Cerebellar nuclear complex (tissue), 1 donor: Measurements from ENCODE around the gene STAM2.
"Not testable (repeated sequence)": the region's sequence is repeated elsewhere in the genome, so short reads cannot be mapped to it uniquely, and the experiment has no call there.

ENCODE experiments used
- DNase-seq, 2 experiments: peaks; one replicate each; lab custom pipeline; 2025; lab: John Stamatoyannopoulos, UW

The STAM2 gene

GRCh38 chr2:152172201-152172785, 3.3 kb downstream of the STAM2 start:
- not testable (repeated sequence) for DNase-seq

DNA sequence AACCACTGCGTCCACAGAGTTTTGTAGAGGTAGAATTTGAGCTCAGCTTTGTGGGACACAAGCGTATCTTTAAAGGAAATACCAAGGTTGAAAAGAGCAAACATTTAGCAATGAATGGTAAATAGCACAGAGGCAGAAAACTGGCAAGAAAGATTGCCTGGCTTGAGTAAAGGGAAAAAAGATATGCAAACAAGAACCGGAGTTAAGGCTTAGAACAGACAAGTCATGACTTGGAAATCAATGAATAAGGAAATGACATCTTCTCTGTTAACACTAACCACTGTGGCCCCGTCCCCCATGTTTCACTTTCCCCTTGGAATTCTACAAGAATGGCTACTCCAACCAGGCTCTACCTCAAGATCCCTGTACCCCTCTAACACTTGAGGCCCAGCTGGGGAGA, 3.8 kb downstream of the STAM2 start:
- no peak for DNase-seq

- not testable (repeated sequence) for DNase-seq
Measured at GRCh38 chr2:152169158-152169557, 6.4 kb downstream of the STAM2 start.

DNA sequence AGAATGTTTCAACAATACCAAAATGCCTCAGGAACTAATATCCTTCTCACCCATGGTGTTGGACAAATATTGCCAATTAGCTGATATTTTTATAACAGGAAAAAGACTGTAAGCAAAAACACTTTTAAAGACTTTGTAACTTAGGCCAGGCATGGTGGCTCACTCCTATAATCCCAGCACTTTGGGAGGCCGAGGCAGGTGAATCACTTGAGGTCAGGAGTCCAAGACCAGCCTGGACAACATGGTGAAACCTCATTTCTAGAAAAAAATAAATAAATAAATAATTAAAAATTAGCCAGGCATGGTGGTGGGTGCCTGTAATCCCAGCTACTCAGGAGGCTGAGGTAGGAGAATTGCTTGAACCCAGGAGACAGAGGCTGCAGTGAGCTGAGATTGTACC, 8.1 kb downstream of the STAM2 start:
- DNase-seq, result not testable (repeated sequence)

DNA sequence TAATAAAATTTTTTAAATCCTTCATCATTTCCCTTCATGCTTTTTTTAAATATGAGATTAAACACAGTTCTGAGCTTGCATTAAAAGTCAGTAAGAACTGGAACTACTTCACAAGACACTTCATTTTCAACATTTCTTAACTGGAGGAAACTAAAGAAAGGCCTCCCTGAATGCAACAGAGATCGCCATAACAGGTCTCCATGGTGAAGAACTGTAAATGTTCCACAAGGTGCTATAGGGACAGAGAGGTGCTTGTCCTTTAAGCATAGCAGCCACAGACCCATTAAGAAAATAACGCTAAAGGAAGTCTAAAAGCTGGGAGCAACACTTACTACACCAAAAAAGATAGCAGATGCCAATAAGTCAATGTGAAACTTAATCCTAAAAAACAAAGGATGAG, 8.5 kb downstream of the STAM2 start:
- DNase-seq, result no peak

GRCh38 chr2:152166633-152167032, 8.9 kb downstream of the STAM2 start:
- no peak for DNase-seq

DNA sequence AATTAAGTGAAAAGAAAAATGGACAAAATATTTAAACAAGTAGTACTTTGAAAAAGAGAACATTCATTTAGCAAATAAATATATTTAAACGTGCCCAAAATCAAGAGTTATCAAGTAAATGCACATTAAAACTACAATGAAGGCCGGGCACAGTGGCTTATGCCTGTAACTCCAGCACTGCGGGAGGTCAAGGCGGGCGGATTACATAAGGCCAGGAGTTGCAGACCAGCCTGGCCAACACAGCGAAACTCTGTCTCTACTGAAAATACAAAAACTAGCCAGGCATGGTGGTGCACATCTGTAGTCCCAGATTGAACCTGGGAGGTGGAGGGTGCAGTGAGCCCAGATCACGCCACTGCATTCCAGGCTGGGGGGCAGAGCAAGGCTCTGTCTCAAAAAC, 9.8 kb downstream of the STAM2 start:
- DNase-seq, result no peak

DNA sequence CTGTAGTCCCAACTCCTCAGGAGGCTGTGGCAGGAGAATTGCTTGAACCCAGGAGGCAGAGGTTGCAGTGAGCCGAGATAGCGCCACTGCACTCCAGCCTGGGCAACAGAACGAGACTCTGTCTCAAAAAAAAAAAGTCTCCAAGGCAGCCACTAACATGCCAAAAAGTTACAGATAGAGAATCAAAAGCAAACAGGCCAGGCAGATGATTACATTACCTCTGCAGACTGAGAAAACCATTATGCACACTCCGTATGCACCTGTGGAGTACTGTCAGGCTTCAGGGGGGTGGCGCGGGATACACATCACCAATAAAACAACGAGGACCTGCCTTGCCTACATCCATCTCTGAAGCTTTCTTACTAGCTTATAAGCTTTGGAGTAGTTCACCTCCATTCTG, 10.3 kb downstream of the STAM2 start:
- no peak for DNase-seq

DNA sequence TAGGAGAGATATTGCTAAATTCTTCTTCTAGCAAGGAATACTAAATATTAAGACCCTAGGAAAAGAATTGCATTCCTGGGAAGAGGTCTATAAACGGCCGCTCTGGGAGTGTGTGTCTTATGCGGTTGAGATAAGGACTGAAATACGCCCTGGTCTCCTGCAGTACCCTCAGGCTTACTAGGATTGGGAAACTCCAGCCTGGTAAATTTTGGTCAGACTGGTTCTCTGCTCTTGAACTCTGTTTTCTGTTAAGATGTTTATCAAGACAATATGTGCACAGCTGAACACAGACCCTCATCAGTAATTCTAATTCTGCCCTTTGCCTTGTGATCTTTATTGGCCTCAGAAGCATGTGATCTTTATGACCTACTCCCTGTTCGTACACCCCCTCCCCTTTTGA, 11.9 kb downstream of the STAM2 start:
- DNase-seq, result not testable (repeated sequence)

- no peak for DNase-seq
Measured at GRCh38 chr2:152162141-152162540, 13.4 kb downstream of the STAM2 start.

DNA sequence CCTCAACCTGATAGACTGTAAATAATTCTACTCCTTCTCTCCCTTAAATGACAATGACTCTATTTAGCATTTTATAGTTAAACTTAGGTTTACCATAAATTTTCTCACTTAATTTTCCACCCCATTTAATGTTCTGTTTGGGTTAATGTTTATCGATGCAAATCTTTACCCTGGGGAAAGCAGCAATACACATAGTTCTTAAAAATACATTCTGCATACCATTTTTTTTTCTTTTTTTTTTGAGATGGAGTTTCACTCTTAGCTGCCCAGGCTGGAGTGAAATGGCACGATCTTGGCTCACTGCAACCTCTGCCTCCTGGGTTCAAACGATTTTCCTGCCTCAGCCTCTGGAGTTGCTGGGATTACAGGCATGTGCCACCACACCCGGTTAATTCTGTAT, 14.0 kb downstream of the STAM2 start:
- no peak for DNase-seq

DNA sequence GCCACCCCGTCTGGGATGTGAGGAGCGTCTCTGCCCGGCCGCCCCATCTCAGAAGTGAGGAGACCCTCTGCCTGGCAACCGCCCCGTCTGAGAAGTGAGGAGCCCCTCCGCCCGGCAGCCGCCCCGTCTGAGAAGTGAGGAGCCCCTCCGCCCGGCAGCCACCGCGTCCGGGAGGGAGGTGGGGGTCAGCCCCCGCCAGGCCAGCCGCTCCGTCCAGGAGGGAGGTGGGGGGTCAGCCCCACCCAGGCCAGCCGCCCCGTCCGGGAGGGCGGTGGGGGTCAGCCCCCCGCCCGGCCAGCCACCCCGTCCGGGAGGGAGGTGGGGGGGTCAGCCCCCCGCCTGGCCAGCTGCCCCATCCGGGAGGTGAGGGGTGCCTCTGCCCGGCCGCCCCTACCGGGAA, 15.2 kb downstream of the STAM2 start:
- not testable (repeated sequence) for DNase-seq

DNA sequence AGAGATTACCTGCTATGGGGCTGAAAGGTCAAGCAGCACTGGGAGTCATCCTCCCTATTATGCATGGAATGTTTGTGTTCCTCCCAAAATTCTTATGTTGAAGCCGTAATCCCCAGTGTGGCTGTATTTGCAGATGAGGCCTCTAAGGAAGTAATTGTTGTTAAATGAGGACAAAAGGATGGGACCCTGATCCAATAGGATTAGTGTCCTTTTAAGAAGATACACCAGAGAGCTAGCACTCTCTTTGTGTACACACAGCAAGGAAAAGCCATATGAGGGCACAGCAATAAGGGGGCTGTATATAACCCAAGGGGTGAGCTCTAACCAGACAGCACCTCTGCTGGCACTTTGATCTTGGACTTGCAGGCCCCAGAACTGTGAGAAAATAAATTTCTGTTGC, 18.3 kb downstream of the STAM2 start:
- DNase-seq, result no peak

- no peak for DNase-seq
Measured at GRCh38 chr2:152155209-152155608, 20.4 kb downstream of the STAM2 start.

DNA sequence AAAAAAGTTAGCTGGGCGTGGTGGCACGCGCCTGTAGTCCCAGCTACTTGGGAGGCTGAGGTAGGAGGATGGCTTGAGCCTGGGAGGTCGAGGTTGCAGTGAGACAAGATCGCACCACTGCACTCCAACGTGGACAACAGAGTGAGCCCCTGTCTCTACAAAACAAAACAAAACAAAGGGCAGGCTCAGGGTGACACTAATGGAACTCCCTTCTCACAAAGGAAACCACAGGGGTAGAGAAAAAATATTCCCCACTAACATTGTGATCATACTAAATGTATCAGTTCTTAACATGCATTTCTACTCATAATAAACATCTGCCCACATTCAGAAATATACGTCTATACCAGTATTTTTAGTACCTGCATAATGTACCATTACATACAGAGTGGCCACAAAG, 21.1 kb downstream of the STAM2 start:
- DNase-seq, result no peak

- DNase-seq, result no peak
Measured at GRCh38 chr2:152134488-152135280, 40.9 kb downstream of the STAM2 start.

DNA sequence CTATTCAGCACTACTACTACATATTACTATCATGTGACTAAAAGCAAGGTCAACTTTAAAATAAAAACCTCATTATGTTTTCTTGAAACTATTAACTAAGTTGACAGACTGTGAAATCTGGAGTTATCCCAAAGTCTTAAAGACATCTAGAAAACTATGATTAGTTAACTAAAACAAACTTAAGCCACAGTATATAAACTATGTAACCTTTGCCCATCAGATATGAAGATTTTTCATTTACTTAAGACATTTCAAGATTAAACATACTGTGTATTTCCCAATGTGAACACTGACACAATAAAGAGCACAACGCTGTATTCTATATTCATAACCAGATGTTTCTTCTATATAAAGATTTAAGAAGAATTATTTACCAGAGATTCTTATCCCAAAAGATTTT, 43.3 kb downstream of the STAM2 start:
- no peak for DNase-seq

GRCh38 chr2:152127628-152128027, 47.9 kb downstream of the STAM2 start:
- DNase-seq, result no peak

GRCh38 chr2:152126664-152127063, 48.9 kb downstream of the STAM2 start:
- no peak for DNase-seq

GRCh38 chr2:152122161-152122560, 53.4 kb downstream of the STAM2 start:
- DNase-seq, result no peak

- DNase-seq, result no peak
Measured at GRCh38 chr2:152120430-152120829, 55.1 kb downstream of the STAM2 start.

DNA sequence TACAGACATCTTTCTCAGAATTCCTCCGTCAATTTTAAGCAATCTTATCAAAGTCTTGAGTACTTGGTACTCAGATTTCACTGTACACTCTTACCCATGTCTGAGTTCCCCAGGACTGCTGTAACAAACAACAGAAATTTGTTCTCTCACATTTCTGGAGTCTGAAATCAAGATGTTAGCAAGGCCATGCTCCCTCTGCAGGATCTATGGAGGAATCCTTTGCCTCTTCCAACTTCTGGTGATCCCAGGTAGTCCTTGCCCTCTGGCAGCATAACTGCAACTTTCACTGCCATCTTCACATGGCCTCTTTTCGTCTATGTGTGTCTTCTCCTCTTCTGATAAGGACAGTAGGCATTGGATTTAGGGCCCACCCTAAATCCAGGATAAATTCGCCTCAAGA, 59.6 kb downstream of the STAM2 start:
- no peak for DNase-seq

DNA sequence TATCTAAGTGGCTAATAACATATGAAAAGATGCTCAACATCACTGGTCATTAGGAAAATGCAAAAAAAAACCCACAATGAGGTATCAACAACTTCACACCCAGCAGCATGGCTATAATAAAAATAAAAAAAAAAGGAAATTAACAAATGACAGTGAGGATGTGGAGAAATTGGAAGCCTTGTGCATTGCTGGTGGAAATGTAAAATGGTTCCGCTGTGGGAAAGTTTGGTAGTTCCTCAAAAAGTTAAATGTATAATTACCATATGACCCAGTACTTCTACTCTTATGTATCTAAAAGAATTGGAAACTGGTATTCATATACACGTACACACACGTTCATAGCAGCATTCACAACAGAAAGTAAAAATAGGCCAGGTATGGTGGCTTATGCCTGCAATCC, 61.2 kb downstream of the STAM2 start:
- no peak for DNase-seq

GRCh38 chr2:152107140-152107539, 68.4 kb downstream of the STAM2 start:
- not testable (repeated sequence) for DNase-seq
